GM23338 (cell line): Measurements from ENCODE around the gene DLG2. TPM values are rescaled to one million over a fixed set of nuclear protein-coding genes. Genes with fewer than 3 reads are reported as not detected.

Source experiments
- ATAC-seq: fragments of 200-7000 bp; cut with Tn5 transposase; 3 replicates; pipeline ENCODE4 v1.9.1; 2020
- DNase-seq: peaks from one replicate; pipeline ENCODE4 v3.0.0-alpha.2; 2015; ENCODE audit warnings: low spot score
- H2AFZ ChIP-seq: fragments of 200-600 bp; sonication (generic); 2 replicates; pipeline ENCODE4 v1.8.0; 2016; ENCODE audit warnings: antibody characterized with exemption, mild to moderate bottlenecking, moderate library complexity
- H3F3A ChIP-seq: fragments of 200-600 bp; sonication (generic); replicated peaks from 2 replicates; pipeline ENCODE4 v1.8.0; 2017; ENCODE audit warnings: antibody characterized with exemption, mixed run types, low read depth
- H3K27ac ChIP-seq: fragments of 200-600 bp; sonication (generic); 2 replicates; pipeline ENCODE4 v1.6.1; 2016; ENCODE audit warnings: low read depth
- H3K27me3 ChIP-seq: fragments of 200-600 bp; sonication (generic); 2 replicates; pipeline ENCODE4 v1.8.0; 2016; ENCODE audit warnings: mild to moderate bottlenecking, mixed run types, moderate library complexity; ENCODE audit not compliant: insufficient read depth
- H3K36me3 ChIP-seq: fragments of 200-600 bp; sonication (generic); 2 replicates; pipeline ENCODE4 v1.8.0; 2016; ENCODE audit warnings: mild to moderate bottlenecking; ENCODE audit not compliant: insufficient read depth
- H3K4me1 ChIP-seq: fragments of 200-600 bp; sonication (generic); 2 replicates; pipeline ENCODE4 v1.8.0; 2016; ENCODE audit warnings: mild to moderate bottlenecking, moderate library complexity; ENCODE audit not compliant: insufficient read depth
- H3K4me2 ChIP-seq: fragments of 200-600 bp; sonication (generic); 2 replicates; pipeline ENCODE4 v1.7.1; 2017; ENCODE audit warnings: mixed run types
- H3K4me3 ChIP-seq: fragments of 200-600 bp; sonication (generic); 2 replicates; pipeline ENCODE4 v1.6.1; 2016; ENCODE audit warnings: mixed run types
- H3K79me2 ChIP-seq: fragments of 200-600 bp; sonication (generic); replicated peaks from 2 replicates; pipeline ENCODE4 v1.8.0; 2017; ENCODE audit warnings: mild to moderate bottlenecking; ENCODE audit not compliant: insufficient read depth
- H3K9me2 ChIP-seq: fragments of 200-600 bp; sonication (generic); 2 replicates; pipeline ENCODE4 v1.8.0; 2017; ENCODE audit not compliant: insufficient read depth
- H4K20me1 ChIP-seq: fragments of 200-600 bp; sonication (generic); replicated peaks from 2 replicates; pipeline ENCODE4 v1.8.0; 2017; ENCODE audit warnings: mild to moderate bottlenecking; ENCODE audit not compliant: insufficient read depth
- H3K27ac Mint-ChIP-seq: 2 replicates; pipeline ENCODE4 v1.8.0; 2020; ENCODE audit warnings: inconsistent platforms, mild to moderate bottlenecking, moderate library complexity, mixed read lengths
- H3K27me3 Mint-ChIP-seq: 3 replicates; pipeline ENCODE4 v1.8.0; 2022; ENCODE audit warnings: low read depth, mild to moderate bottlenecking, moderate library complexity, mixed read lengths, inconsistent platforms; ENCODE audit not compliant: insufficient read depth, poor library complexity
- H3K36me3 Mint-ChIP-seq: 3 replicates; pipeline ENCODE4 v1.8.0; 2021; ENCODE audit warnings: low read depth, mild to moderate bottlenecking, inconsistent platforms, moderate library complexity, mixed read lengths
- H3K4me1 Mint-ChIP-seq: 3 replicates; pipeline ENCODE4 v1.8.0; 2020; ENCODE audit warnings: mild to moderate bottlenecking, inconsistent platforms, mixed read lengths
- H3K4me3 Mint-ChIP-seq: 3 replicates; pipeline ENCODE4 v1.8.0; 2021; ENCODE audit warnings: moderate library complexity, mild to moderate bottlenecking, inconsistent platforms, mixed read lengths
- H3K9me3 Mint-ChIP-seq: 3 replicates; pipeline ENCODE4 v1.8.0; 2020; ENCODE audit warnings: moderate library complexity, mild to moderate bottlenecking, inconsistent platforms, mixed read lengths
- CREB1 ChIP-seq: fragments of 250-450 bp; sonication (Bioruptor Pico); IDR thresholded peaks from 2 replicates; pipeline ENCODE4 v1.5.0; 2020; ENCODE audit warnings: low read depth, mild to moderate bottlenecking, moderate library complexity
- EZH2 ChIP-seq: fragments of 200-600 bp; sonication (generic); IDR thresholded peaks from one replicate; pipeline ENCODE4 v1.8.0; 2017; ENCODE audit warnings: antibody characterized with exemption, mild to moderate bottlenecking, low read depth; ENCODE audit not compliant: unreplicated experiment
- JUNB ChIP-seq: IDR thresholded peaks from one replicate; pipeline ENCODE4 v1.6.1; 2016; ENCODE audit warnings: antibody characterized with exemption; ENCODE audit not compliant: unreplicated experiment
- POLR2AphosphoS5 ChIP-seq: IDR thresholded peaks from 2 replicates; pipeline ENCODE4 v1.6.1; 2016; ENCODE audit warnings: antibody characterized with exemption, low read depth
- ZNF114 ChIP-seq: fragments of 250-450 bp; sonication (Bioruptor Pico); IDR thresholded peaks from 2 replicates; pipeline ENCODE4 v1.5.0; 2020; ENCODE audit warnings: mild to moderate bottlenecking, moderate library complexity
- ZNF331 ChIP-seq: fragments of 250-450 bp; sonication (Bioruptor Pico); IDR thresholded peaks from 2 replicates; pipeline ENCODE4 v1.5.0; 2020; ENCODE audit warnings: low read depth, mild to moderate bottlenecking, moderate library complexity
- polyA plus RNA-seq: library from polyadenylated mRNA; unstranded; fragments of >200 nt; fragmentation: Nextera tagmentation; extraction: Ambion mirVana; gene quantifications from 2 replicates; pipeline ENCODE4 v1.2.1, GENCODE V29; 2016
- total RNA-seq: library from RNA; depleted of rRNA; stranded (reverse); fragments of >200 nt; shearing (Covaris generic); gene quantifications from 2 replicates; pipeline ENCODE4 v1.2.3, GENCODE V29; 2014
- TF ChIP-seq, protein P1 (sequence below): IDR thresholded peaks from 2 replicates; pipeline ENCODE4 v1.6.1; 2016; ENCODE audit warnings: antibody characterized with exemption
- TF ChIP-seq, protein P2 (sequence below): IDR thresholded peaks from one replicate; pipeline ENCODE4 v1.6.1; 2018; ENCODE audit warnings: antibody characterized with exemption; ENCODE audit not compliant: unreplicated experiment
- TF ChIP-seq, protein P3 (sequence below), 2 experiments: fragments of 200-600 bp in 1 of 2; sonication (generic) in 1 of 2; conservative IDR thresholded peaks; 2 replicates each; pipeline versions ENCODE4 v1.5.1 to v1.6.1; 2016 to 2017; ENCODE audit warnings: antibody characterized with exemption in 2 of 2, low read depth in 2 of 2, mild to moderate bottlenecking in 2 of 2, moderate library complexity in 1 of 2

Gene DLG2
- total and polyA plus RNA-seq, 2 experiments from 2014 or later: 19.8 to 21.5 TPM

DNA sequence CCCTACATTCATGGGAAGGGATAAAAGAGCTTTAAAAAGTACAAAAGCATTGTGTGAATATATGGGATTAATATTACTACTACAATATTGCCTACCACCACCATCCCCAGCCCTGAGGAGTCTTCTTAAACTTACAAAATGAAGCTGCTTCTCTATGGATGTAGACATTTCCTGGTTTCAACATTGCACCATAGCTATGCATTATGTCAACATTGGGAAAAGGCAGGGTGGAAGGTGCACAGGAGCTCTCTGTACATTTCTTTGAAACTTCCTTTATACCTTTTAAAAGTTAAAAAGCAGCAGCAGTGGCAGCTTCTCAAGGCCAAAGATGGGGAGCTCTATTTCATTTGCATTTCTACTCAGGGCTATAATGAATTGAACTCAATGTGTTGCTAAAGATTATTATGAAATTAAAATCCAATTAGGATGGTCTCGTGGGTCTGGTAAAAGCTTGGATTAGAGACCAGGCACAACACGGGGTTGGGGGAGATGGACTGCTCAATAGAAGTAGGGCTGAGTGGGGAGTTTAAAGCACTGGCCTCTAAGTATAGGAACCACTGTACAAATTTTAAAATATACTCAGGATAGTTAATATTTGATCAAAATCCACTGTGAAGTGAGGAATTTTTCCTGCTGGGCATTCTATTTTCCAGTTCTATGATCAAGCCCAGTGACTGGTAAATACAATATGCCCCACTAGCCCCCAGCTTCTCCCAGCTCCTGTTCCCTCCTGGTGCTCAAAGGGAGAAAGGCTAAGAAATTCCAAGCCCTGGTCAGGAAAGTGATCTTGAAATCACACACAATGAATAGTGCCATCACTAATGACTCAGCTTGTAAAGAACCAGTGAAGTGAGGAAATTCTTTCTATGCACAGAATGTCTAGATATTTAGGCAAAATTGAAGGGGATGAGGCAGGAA lies 1978.3 kb downstream of the DLG2 start (continued):
- TF ChIP-seq, protein P1, sequence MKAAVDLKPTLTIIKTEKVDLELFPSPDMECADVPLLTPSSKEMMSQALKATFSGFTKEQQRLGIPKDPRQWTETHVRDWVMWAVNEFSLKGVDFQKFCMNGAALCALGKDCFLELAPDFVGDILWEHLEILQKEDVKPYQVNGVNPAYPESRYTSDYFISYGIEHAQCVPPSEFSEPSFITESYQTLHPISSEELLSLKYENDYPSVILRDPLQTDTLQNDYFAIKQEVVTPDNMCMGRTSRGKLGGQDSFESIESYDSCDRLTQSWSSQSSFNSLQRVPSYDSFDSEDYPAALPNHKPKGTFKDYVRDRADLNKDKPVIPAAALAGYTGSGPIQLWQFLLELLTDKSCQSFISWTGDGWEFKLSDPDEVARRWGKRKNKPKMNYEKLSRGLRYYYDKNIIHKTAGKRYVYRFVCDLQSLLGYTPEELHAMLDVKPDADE: no peak

DNA sequence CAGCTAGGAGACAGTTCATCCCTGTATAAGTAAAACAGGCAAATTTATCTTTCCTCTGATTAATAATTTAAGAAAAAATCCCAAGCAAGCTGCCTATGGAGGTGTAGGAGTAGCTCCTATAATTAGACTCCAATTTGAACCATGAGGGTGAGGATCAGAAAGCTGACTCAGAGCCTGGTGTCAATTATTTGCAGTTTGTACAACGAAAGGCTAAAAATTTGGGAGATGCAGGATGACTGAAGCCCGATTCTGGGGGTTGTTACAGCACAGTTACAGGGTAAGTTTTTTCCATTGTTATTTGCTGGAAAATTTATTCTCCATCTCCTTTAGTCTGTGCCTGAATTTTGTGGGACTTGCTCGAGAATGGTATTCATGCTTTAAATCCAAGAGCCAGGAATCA lies 1981.6 kb downstream of the DLG2 start:
- Histone ChIP-seq H3K9me2 (no peaks in the 10 kb centered on the region), H3K27me3 (no peaks in the 10 kb centered on the region), H3K36me3 (no peaks in the 10 kb centered on the region), H4K20me1 (no peaks in the 10 kb centered on the region), H3K79me2 (no peaks in the 10 kb centered on the region), H3K27ac (no peak overlapping the region), H3K4me1 (peaks cover 14% of the 10 kb centered on the region; the same call in 1 of the 2 replicates), H3F3A (no peaks in the 10 kb centered on the region), H3K4me2 (no peak overlapping the region), H2AFZ (no peak overlapping the region), H3K4me3 (no peak overlapping the region)
- peaks cover 28% of the 10 kb centered on the region for H3K4me1 Mint-ChIP-seq
- DNase-seq: no peak
- H3K4me3 Mint-ChIP-seq: no peak overlapping the region
- peaks cover 3% of the 10 kb centered on the region for H3K27me3 Mint-ChIP-seq
- no peaks in the 10 kb centered on the region for H3K36me3 Mint-ChIP-seq
- ATAC-seq: no peak
- H3K9me3 Mint-ChIP-seq: no peaks in the 10 kb centered on the region
- H3K27ac Mint-ChIP-seq: no peak overlapping the region
- TF ChIP-seq, protein P2, sequence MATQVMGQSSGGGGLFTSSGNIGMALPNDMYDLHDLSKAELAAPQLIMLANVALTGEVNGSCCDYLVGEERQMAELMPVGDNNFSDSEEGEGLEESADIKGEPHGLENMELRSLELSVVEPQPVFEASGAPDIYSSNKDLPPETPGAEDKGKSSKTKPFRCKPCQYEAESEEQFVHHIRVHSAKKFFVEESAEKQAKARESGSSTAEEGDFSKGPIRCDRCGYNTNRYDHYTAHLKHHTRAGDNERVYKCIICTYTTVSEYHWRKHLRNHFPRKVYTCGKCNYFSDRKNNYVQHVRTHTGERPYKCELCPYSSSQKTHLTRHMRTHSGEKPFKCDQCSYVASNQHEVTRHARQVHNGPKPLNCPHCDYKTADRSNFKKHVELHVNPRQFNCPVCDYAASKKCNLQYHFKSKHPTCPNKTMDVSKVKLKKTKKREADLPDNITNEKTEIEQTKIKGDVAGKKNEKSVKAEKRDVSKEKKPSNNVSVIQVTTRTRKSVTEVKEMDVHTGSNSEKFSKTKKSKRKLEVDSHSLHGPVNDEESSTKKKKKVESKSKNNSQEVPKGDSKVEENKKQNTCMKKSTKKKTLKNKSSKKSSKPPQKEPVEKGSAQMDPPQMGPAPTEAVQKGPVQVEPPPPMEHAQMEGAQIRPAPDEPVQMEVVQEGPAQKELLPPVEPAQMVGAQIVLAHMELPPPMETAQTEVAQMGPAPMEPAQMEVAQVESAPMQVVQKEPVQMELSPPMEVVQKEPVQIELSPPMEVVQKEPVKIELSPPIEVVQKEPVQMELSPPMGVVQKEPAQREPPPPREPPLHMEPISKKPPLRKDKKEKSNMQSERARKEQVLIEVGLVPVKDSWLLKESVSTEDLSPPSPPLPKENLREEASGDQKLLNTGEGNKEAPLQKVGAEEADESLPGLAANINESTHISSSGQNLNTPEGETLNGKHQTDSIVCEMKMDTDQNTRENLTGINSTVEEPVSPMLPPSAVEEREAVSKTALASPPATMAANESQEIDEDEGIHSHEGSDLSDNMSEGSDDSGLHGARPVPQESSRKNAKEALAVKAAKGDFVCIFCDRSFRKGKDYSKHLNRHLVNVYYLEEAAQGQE: no peak
- TF ChIP-seq, protein P1: no peak
- TF ChIP-seq, protein P3, sequence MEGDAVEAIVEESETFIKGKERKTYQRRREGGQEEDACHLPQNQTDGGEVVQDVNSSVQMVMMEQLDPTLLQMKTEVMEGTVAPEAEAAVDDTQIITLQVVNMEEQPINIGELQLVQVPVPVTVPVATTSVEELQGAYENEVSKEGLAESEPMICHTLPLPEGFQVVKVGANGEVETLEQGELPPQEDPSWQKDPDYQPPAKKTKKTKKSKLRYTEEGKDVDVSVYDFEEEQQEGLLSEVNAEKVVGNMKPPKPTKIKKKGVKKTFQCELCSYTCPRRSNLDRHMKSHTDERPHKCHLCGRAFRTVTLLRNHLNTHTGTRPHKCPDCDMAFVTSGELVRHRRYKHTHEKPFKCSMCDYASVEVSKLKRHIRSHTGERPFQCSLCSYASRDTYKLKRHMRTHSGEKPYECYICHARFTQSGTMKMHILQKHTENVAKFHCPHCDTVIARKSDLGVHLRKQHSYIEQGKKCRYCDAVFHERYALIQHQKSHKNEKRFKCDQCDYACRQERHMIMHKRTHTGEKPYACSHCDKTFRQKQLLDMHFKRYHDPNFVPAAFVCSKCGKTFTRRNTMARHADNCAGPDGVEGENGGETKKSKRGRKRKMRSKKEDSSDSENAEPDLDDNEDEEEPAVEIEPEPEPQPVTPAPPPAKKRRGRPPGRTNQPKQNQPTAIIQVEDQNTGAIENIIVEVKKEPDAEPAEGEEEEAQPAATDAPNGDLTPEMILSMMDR (conservative IDR thresholded peaks at IDR 0.05; ENCODE audit: low read depth in 2 of 2): no peak
- TF ChIP-seq JUNB: no peak
- no peak for TF ChIP-seq EZH2
- TF ChIP-seq POLR2AphosphoS5: no peak
- TF ChIP-seq CREB1 (CRISPR knock-in tag): no peak
- TF ChIP-seq ZNF114 (CRISPR knock-in tag): no peak
- TF ChIP-seq ZNF331 (CRISPR knock-in tag): no peak
